ENCODE measurements around the gene SNPH.

GRCh38 chr20:1306316-1307135, 40.4 kb downstream of the SNPH start:
- no peak for TF ChIP-seq CTCF (conservative IDR thresholded peaks at IDR 0.05 in 1 of 2, IDR thresholded peaks at IDR 0.05 in 1 of 2; ENCODE audit: extremely low read depth in 1 of 2, insufficient read depth in 1 of 2, low read depth in 1 of 2, low read length in 2 of 2)
- no peak for TF ChIP-seq EZH2 (IDR thresholded peaks at IDR 0.05; ENCODE audit: borderline replicate concordance, low read length)

Measured in mammary epithelial cell (primary cell).